GM18951 (cell line): Measurements from ENCODE around the gene EPHA2.
"Not testable (repeated sequence)": the region's sequence is repeated elsewhere in the genome, so short reads cannot be mapped to it uniquely, and the experiment has no call there.

Experiments
- POLR2A ChIP-seq: IDR thresholded peaks from 4 replicates; pipeline ENCODE4 v1.6.1; 2011; ENCODE audit warnings: mild to moderate bottlenecking; ENCODE audit not compliant: insufficient read length, insufficient read depth; ENCODE audit errors: extremely low read depth
- in situ Hi-C: fragments of 300-500 bp; cut with MboI; formaldehyde crosslinking; loops from one replicate; pipeline ENCODE4 v1.12.0; 2022; ENCODE audit warnings: low sequenced_read_pairs, mixed read lengths, inconsistent platforms; ENCODE audit not compliant: unreplicated experiment

The EPHA2 gene

GRCh38 chr1:16119504-16119903 is 36.4 kb downstream of the EPHA2 start:
- no peak for TF ChIP-seq POLR2A
- in situ Hi-C loops = no loop called here

- TF ChIP-seq POLR2A = no peak
These were observed 37.2 kb downstream of the EPHA2 start for GRCh38 chr1:16118706-16119105.

GRCh38 chr1:16117936-16118335 is 37.9 kb downstream of the EPHA2 start:
- in situ Hi-C loops = no loop called here
- TF ChIP-seq POLR2A = no peak

More at GRCh38 chr1:16118706-16119105, 37.2 kb downstream of the EPHA2 start:
- in situ Hi-C loops = no loop called here

- no peak for TF ChIP-seq POLR2A
- in situ Hi-C loops = no loop called here
These were observed 38.5 kb downstream of the EPHA2 start for GRCh38 chr1:16117369-16117768.

GRCh38 chr1:16116625-16117024 is 39.2 kb downstream of the EPHA2 start:
- TF ChIP-seq POLR2A = no peak
- in situ Hi-C loops = no loop called here

GRCh38 chr1:16116002-16116401 is 39.9 kb downstream of the EPHA2 start:
- in situ Hi-C loops = no loop called here
- no peak for TF ChIP-seq POLR2A

GRCh38 chr1:16115468-16115983 is 40.3 kb downstream of the EPHA2 start:
- in situ Hi-C loops = no loop called here
- no peak for TF ChIP-seq POLR2A

GRCh38 chr1:16114527-16115467 is 41.1 kb downstream of the EPHA2 start:
- TF ChIP-seq POLR2A = no peak
- in situ Hi-C loops = no loop called here

- in situ Hi-C loops = no loop called here
These were observed 43.0 kb downstream of the EPHA2 start for GRCh38 chr1:16112596-16113555.

GRCh38 chr1:16111771-16112595 is 43.9 kb downstream of the EPHA2 start:
- no peak for TF ChIP-seq POLR2A
- in situ Hi-C loops = no loop called here

More at GRCh38 chr1:16112596-16113555, 43.0 kb downstream of the EPHA2 start:
- no peak for TF ChIP-seq POLR2A

GRCh38 chr1:16110884-16111283 is 45.0 kb downstream of the EPHA2 start:
- TF ChIP-seq POLR2A = no peak
- in situ Hi-C loops = no loop called here

GRCh38 chr1:16110456-16110855 is 45.4 kb downstream of the EPHA2 start:
- no peak for TF ChIP-seq POLR2A
- in situ Hi-C loops = no loop called here

GRCh38 chr1:16109571-16109970 is 46.3 kb downstream of the EPHA2 start:
- in situ Hi-C loops = no loop called here
- no peak for TF ChIP-seq POLR2A

GRCh38 chr1:16107039-16107438 is 48.8 kb downstream of the EPHA2 start:
- in situ Hi-C loops = not testable (repeated sequence)
